Suprapubic skin (tissue), 4 donors: ENCODE results near the gene CCDC182. TPM values are rescaled to one million over a fixed set of nuclear protein-coding genes. Genes with fewer than 3 reads are reported as not detected.

Experiments
- DNase-seq, 2 donors: peaks; one replicate each; pipeline ENCODE4 v3.0.0-alpha.2; 2019; ENCODE audit warnings: low spot score in 2 of 2
- H3K27ac ChIP-seq: fragments of 200-600 bp; sonication (generic); one replicate; pipeline ENCODE4 v1.5.1; 2019
- H3K27me3 ChIP-seq: fragments of 200-600 bp; sonication (generic); one replicate; pipeline ENCODE4 v1.5.1; 2019
- H3K36me3 ChIP-seq: fragments of 200-600 bp; sonication (generic); one replicate; pipeline ENCODE4 v1.5.1; 2019
- H3K4me1 ChIP-seq: fragments of 200-600 bp; sonication (generic); one replicate; pipeline ENCODE4 v1.5.1; 2019
- H3K4me3 ChIP-seq: fragments of 200-600 bp; sonication (generic); one replicate; pipeline ENCODE4 v1.5.1; 2019; ENCODE audit warnings: mild to moderate bottlenecking
- H3K9me3 ChIP-seq: fragments of 200-600 bp; sonication (generic); one replicate; pipeline ENCODE4 v1.5.1; 2019
- CTCF ChIP-seq, 2 donors: fragments of 200-600 bp in 1 of 2; fragments of 450-650 bp in 1 of 2; sonication (generic) in 1 of 2; IDR thresholded peaks; one replicate each; pipeline ENCODE4 v1.5.1; 2016 to 2019; ENCODE audit warnings: antibody characterized with exemption in 2 of 2, mild to moderate bottlenecking in 1 of 2, moderate library complexity in 1 of 2
- EP300 ChIP-seq: sonication (generic); formaldehyde crosslinking; IDR thresholded peaks from one replicate; pipeline ENCODE4 v1.6.1; 2017; ENCODE audit warnings: antibody characterized with exemption
- POLR2A ChIP-seq, 2 donors: fragments of 450-650 bp; IDR thresholded peaks; one replicate each; pipeline ENCODE4 v1.6.1; 2017; ENCODE audit warnings: antibody characterized with exemption in 2 of 2, mild to moderate bottlenecking in 2 of 2, moderate library complexity in 2 of 2
- POLR2AphosphoS5 ChIP-seq, 3 donors: sonication (generic); formaldehyde crosslinking; IDR thresholded peaks; one replicate each; pipeline ENCODE4 v1.6.1; 2017; ENCODE audit warnings: antibody characterized with exemption in 3 of 3
- WGBS: methylation state at CpG from one replicate; pipeline ENCODE4 v1.1.5; 2018; 5-methylcytosine and 5-hydroxymethylcytosine counted together
- total RNA-seq, 4 donors: library from RNA; depleted of rRNA; stranded (reverse); fragments of >200 nt; gene quantifications; one replicate each; pipeline ENCODE4 v1.1.0, GENCODE V29; 2016

CCDC182 gene
- total RNA-seq, 4 donors from 2014 or later: not detected

GRCh38 chr17:57778306-57778705, 33.2 kb upstream of the CCDC182 start:
- no peak for DNase-seq
- Histone ChIP-seq H3K4me3 (no peak overlapping the region), H3K27ac (no peak overlapping the region), H3K9me3 (no peaks in the 10 kb centered on the region), H3K4me1 (peaks cover 9% of the 10 kb centered on the region), H3K36me3 (no peaks in the 10 kb centered on the region), H3K27me3 (peaks cover 17% of the 10 kb centered on the region)
- 85% methylated on average over 6 of the region's 6 CpGs for WGBS
- TF ChIP-seq CTCF (IDR thresholded peaks at IDR 0.05) (no peak), POLR2A (IDR thresholded peaks at IDR 0.05) (no peak), POLR2AphosphoS5 (IDR thresholded peaks at IDR 0.05) (no peak), EP300 (no peak)

GRCh38 chr17:57776366-57776765, 31.3 kb upstream of the CCDC182 start:
- H3K36me3 ChIP-seq: no peaks in the 10 kb centered on the region
- no peak overlapping the region for H3K27ac ChIP-seq
- no peak overlapping the region for H3K4me3 ChIP-seq
- H3K4me1 ChIP-seq: no peaks in the 10 kb centered on the region
- H3K9me3 ChIP-seq: no peaks in the 10 kb centered on the region
- 91% methylated on average over 12 of the region's 12 CpGs for WGBS
- TF ChIP-seq EP300 (no peak), POLR2A (IDR thresholded peaks at IDR 0.05) (no peak)
- no peak for DNase-seq
- peaks cover 11% of the 10 kb centered on the region for H3K27me3 ChIP-seq

GRCh38 chr17:57774872-57775271, 29.8 kb upstream of the CCDC182 start:
- Histone ChIP-seq H3K36me3 (no peaks in the 10 kb centered on the region), H3K27me3 (peaks cover 11% of the 10 kb centered on the region), H3K9me3 (no peaks in the 10 kb centered on the region), H3K4me1 (no peaks in the 10 kb centered on the region), H3K27ac (no peak overlapping the region), H3K4me3 (no peak overlapping the region)
- no peak for TF ChIP-seq EP300
- TF ChIP-seq CTCF (IDR thresholded peaks at IDR 0.05): no peak
- no peak for TF ChIP-seq POLR2AphosphoS5 (IDR thresholded peaks at IDR 0.05)
- no peak for TF ChIP-seq POLR2A (IDR thresholded peaks at IDR 0.05)
- DNase-seq: peak in 1 of 2 donors; percentile 44
- WGBS: 94% methylated on average over 4 of the region's 4 CpGs

GRCh38 chr17:57773557-57773956, 28.5 kb upstream of the CCDC182 start:
- WGBS: 66% methylated on average over 4 of the region's 4 CpGs
- H3K9me3 ChIP-seq: no peaks in the 10 kb centered on the region
- H3K27me3 ChIP-seq: peaks cover 15% of the 10 kb centered on the region
- H3K27ac ChIP-seq: no peak overlapping the region
- no peak for TF ChIP-seq POLR2AphosphoS5 (IDR thresholded peaks at IDR 0.05)
- no peak for TF ChIP-seq EP300
- TF ChIP-seq CTCF (IDR thresholded peaks at IDR 0.05): no peak
- TF ChIP-seq POLR2A (IDR thresholded peaks at IDR 0.05): no peak
- H3K4me3 ChIP-seq: no peak overlapping the region
- no peaks in the 10 kb centered on the region for H3K36me3 ChIP-seq
- H3K4me1 ChIP-seq: no peaks in the 10 kb centered on the region
- no peak for DNase-seq

GRCh38 chr17:57772774-57773173, 27.7 kb upstream of the CCDC182 start:
- no peak overlapping the region for H3K4me3 ChIP-seq
- TF ChIP-seq POLR2AphosphoS5 (IDR thresholded peaks at IDR 0.05) (no peak), EP300 (no peak), POLR2A (IDR thresholded peaks at IDR 0.05) (no peak), CTCF (IDR thresholded peaks at IDR 0.05) (no peak)
- DNase-seq: no peak
- no peaks in the 10 kb centered on the region for H3K4me1 ChIP-seq
- H3K36me3 ChIP-seq: no peaks in the 10 kb centered on the region
- H3K9me3 ChIP-seq: no peaks in the 10 kb centered on the region
- 87% methylated on average over 7 of the region's 7 CpGs for WGBS
- peaks cover 22% of the 10 kb centered on the region for H3K27me3 ChIP-seq
- H3K27ac ChIP-seq: no peak overlapping the region

- no peaks in the 10 kb centered on the region for H3K4me1 ChIP-seq
- H3K9me3 ChIP-seq: no peaks in the 10 kb centered on the region
- 73% methylated on average over 6 of the region's 6 CpGs for WGBS
- H3K4me3 ChIP-seq: no peak overlapping the region
- TF ChIP-seq POLR2AphosphoS5 (IDR thresholded peaks at IDR 0.05) (no peak), EP300 (no peak), POLR2A (IDR thresholded peaks at IDR 0.05) (no peak), CTCF (IDR thresholded peaks at IDR 0.05) (no peak)
- peaks cover 28% of the 10 kb centered on the region for H3K27me3 ChIP-seq
- DNase-seq: no peak
- H3K27ac ChIP-seq: no peak overlapping the region
- H3K36me3 ChIP-seq: no peaks in the 10 kb centered on the region
Measured at GRCh38 chr17:57767561-57767960, 22.5 kb upstream of the CCDC182 start.
